BJ (cell line): Measurements from ENCODE around the gene IRX4. TPM values are rescaled to one million over a fixed set of nuclear protein-coding genes. Genes with fewer than 3 reads are reported as not detected.

Experiments used
- CTCF ChIA-PET: fragments of 350-600 bp; formaldehyde crosslinking; extraction: SDS; loops from one replicate; lab custom pipeline; 2021; ENCODE audit warnings: antibody characterized with exemption, inconsistent platforms; lab: Yijun Ruan, JAX
- POLR2A ChIA-PET: fragments of 300-600 bp; sonication (Branson Sonifier 250); formaldehyde crosslinking; extraction: SDS; loops from one replicate; lab custom pipeline; 2021; ENCODE audit warnings: antibody characterized with exemption; lab: Charles Lee
- DNase-seq: peaks from one replicate; pipeline ENCODE4 v3.0.0-alpha.2; 2011; ENCODE audit warnings: low read depth
- H3K27me3 ChIP-seq: 2 replicates; pipeline ENCODE4 v1.6.0; 2011; ENCODE audit warnings: low read length; ENCODE audit not compliant: control insufficient read depth, insufficient read depth
- H3K36me3 ChIP-seq: 2 replicates; pipeline ENCODE4 v1.5.1; 2011; ENCODE audit warnings: low read length; ENCODE audit not compliant: control insufficient read depth, insufficient read depth
- H3K4me3 ChIP-seq: 2 replicates; pipeline ENCODE4 v1.5.1; 2011; ENCODE audit warnings: low read depth, mild to moderate bottlenecking, control low read depth, low read length
- CTCF ChIP-seq: IDR thresholded peaks from 2 replicates; pipeline ENCODE4 v1.5.1; 2011; ENCODE audit warnings: low read depth, mild to moderate bottlenecking, control low read depth, inconsistent platforms, low read length, moderate library complexity; ENCODE audit not compliant: insufficient read depth
- polyA plus RNA-seq: library from polyadenylated mRNA; depleted of rRNA; stranded (reverse); fragments of >200 nt; gene quantifications from 2 replicates; pipeline ENCODE4 v1.2.3, GENCODE V29; 2011

The IRX4 gene
- polyA plus RNA-seq, 1 experiment: not detected

GRCh38 chr5:1901061-1901460, 18.3 kb upstream of the IRX4 start:
- ChIA-PET CTCF (interaction anchor here (1.4 kb wide), 1 partner anchor 17 kb away, joined by 3 read pairs; no protein-coding TSS in a partner anchor), POLR2A (no interaction called here)
- no peaks in the 10 kb centered on the region for H3K27me3 ChIP-seq

GRCh38 chr5:1899201-1899600, 16.5 kb upstream of the IRX4 start:
- no peak for DNase-seq
- ChIA-PET CTCF (interaction anchor here (1.5 kb wide), 1 partner anchor 136 kb away, joined by 4 read pairs; no protein-coding TSS in a partner anchor), POLR2A (no interaction called here)
- H3K36me3 ChIP-seq: no peaks in the 10 kb centered on the region
- no peak for TF ChIP-seq CTCF
- H3K27me3 ChIP-seq: no peaks in the 10 kb centered on the region; the same call in 1 of the 2 replicates
- H3K4me3 ChIP-seq: no peak overlapping the region

More at GRCh38 chr5:1901061-1901460, 18.3 kb upstream of the IRX4 start:
- TF ChIP-seq CTCF: no peak
- Histone ChIP-seq H3K4me3 (no peak overlapping the region), H3K36me3 (no peaks in the 10 kb centered on the region)
- DNase-seq: no peak

GRCh38 chr5:1897816-1898450, 15.2 kb upstream of the IRX4 start:
- no peak for DNase-seq
- Histone ChIP-seq H3K27me3 (peaks cover 2% of the 10 kb centered on the region; the same call in 1 of the 2 replicates), H3K36me3 (no peaks in the 10 kb centered on the region), H3K4me3 (no peak overlapping the region)
- ChIA-PET POLR2A (no interaction called here), CTCF (no interaction called here)
- no peak for TF ChIP-seq CTCF

GRCh38 chr5:1897386-1897785, 14.7 kb upstream of the IRX4 start:
- H3K36me3 ChIP-seq: no peaks in the 10 kb centered on the region
- H3K4me3 ChIP-seq: no peak overlapping the region
- DNase-seq: no peak
- peaks cover 2% of the 10 kb centered on the region; the same call in 1 of the 2 replicates for H3K27me3 ChIP-seq
- POLR2A ChIA-PET: no interaction called here
- no peak for TF ChIP-seq CTCF
- CTCF ChIA-PET: no interaction called here

- POLR2A ChIA-PET: no interaction called here
- CTCF ChIA-PET: no interaction called here
- no peak for DNase-seq
- H3K36me3 ChIP-seq: no peaks in the 10 kb centered on the region
- peaks cover 4% of the 10 kb centered on the region; the same call in 1 of the 2 replicates for H3K27me3 ChIP-seq
- no peak overlapping the region for H3K4me3 ChIP-seq
- no peak for TF ChIP-seq CTCF
These were observed 14.1 kb upstream of the IRX4 start for GRCh38 chr5:1896602-1897376.
